Fibroblast of pulmonary artery (primary cell): Measurements from ENCODE around the gene PON1.

Experiments used
- DNase-seq: peaks from one replicate; pipeline ENCODE4 v3.0.0-alpha.2; 2010; ENCODE audit warnings: low read depth
- H3K4me3 ChIP-seq: replicated peaks from 2 replicates; pipeline ENCODE4 v1.5.1; 2011; ENCODE audit warnings: low read depth, mild to moderate bottlenecking, control low read depth, low read length, moderate library complexity
- CTCF ChIP-seq: IDR thresholded peaks from 2 replicates; pipeline ENCODE4 v1.5.1; 2011; ENCODE audit warnings: mild to moderate bottlenecking, control low read depth, low read length, inconsistent platforms; ENCODE audit errors: missing control alignments

The PON1 gene

DNA sequence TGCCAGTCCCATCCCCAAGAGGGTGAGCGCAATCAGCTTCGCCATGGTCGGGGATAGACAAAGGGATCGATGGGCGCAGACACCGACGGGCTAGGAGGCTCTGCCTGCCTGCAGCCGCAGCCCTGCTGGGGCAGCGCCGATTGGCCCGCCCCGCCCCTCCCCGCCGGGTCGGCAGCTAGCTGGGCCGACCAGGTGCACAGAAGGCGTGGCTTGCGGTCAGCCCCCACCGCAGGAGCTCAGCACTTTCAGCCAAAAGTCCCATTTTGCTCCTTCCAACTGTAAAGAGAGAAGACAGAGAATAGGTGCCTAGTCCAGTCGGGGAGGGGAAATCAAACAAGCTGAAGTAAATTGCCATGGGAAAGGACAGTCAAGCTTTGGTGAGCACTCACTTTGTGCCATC, at the start of gene PON1:
PON1 (minus strand) TSS at position 102 of the 400 bp plus-strand sequence; CDS start at position 45, 57 bp downstream.
- TF ChIP-seq CTCF = no peak
- no peak within 1 kb of the TSS for H3K4me3 ChIP-seq
- DNase-seq = no peak

- no peak for DNase-seq
- TF ChIP-seq CTCF = no peak
- no peak overlapping the region for H3K4me3 ChIP-seq
Measured at GRCh38 chr7:95373323-95373722, 49.0 kb upstream of the PON1 start.

GRCh38 chr7:95368235-95368634, 43.9 kb upstream of the PON1 start:
- H3K4me3 ChIP-seq = no peak overlapping the region
- DNase-seq = no peak
- TF ChIP-seq CTCF = no peak

DNA sequence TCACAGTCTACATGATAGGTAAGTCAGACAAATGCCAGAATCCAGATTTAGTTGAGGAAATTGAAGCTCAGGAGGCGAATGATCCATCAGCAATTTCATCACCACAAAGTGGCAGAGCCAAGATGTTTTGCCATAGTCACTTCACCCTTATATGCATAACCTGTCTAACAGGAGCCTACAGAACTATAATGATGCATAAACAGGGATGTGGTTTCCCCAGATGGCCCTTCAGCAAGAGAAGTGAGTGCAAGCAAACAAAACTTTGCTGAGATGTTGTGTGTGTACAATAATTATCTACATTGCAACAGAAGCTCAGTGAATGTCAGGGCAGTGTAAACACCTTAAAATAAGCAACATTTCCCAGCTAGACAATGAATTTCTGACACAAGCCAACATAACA, 43.3 kb upstream of the PON1 start:
- DNase-seq = no peak
- no peak overlapping the region for H3K4me3 ChIP-seq
- no peak for TF ChIP-seq CTCF

DNA sequence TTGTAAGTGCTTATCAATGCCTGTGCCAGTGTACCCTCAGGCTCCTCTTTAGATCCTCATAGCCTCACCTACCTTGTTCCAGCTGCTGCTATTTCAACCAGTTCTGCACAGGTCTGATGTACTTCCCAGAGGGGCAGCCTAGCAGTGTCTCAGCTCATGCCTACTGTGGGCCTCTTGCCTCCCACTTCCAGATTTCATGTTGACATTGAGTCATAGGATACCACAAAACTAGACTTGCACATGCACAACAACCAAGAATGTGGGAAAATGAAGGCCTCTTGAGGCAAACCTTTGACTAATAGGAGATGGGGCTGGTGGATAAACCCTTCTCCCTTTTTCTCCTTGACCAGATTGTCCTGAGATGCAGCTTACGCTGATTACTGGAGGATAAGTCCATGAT, 40.8 kb upstream of the PON1 start:
- no peak for TF ChIP-seq CTCF
- no peak overlapping the region for H3K4me3 ChIP-seq
- no peak for DNase-seq

GRCh38 chr7:95357623-95358022, 33.3 kb upstream of the PON1 start:
- peak; percentile 3 for TF ChIP-seq CTCF
- peak; percentile 7 for DNase-seq
- no peak overlapping the region for H3K4me3 ChIP-seq

- H3K4me3 ChIP-seq = no peak overlapping the region
- no peak for DNase-seq
- no peak for TF ChIP-seq CTCF
Measured at GRCh38 chr7:95342642-95343307, 18.4 kb upstream of the PON1 start.
